DOHH2 (cell line): ENCODE results near the gene UGCG.

Experiments used
- H3F3A ChIP-seq: fragments of 200-600 bp; sonication (generic), shearing (Covaris generic); 2 replicates; pipeline ENCODE4 v1.6.0; 2016; ENCODE audit warnings: antibody characterized with exemption, mild to moderate bottlenecking; ENCODE audit not compliant: control insufficient read depth, insufficient read depth
- H3K27ac ChIP-seq: fragments of 200-600 bp; sonication (generic); 2 replicates; pipeline ENCODE4 v1.5.1; 2014; ENCODE audit warnings: low read depth, mild to moderate bottlenecking, low read length, moderate library complexity
- H3K27me3 ChIP-seq: fragments of 200-600 bp; sonication (generic); 2 replicates; pipeline ENCODE4 v1.6.1; 2014; ENCODE audit warnings: mild to moderate bottlenecking, low read length, mixed read lengths; ENCODE audit not compliant: control insufficient read depth
- H3K36me3 ChIP-seq: fragments of 200-600 bp; sonication (generic); 2 replicates; pipeline ENCODE4 v1.6.1; 2014; ENCODE audit warnings: mild to moderate bottlenecking, low read length, moderate library complexity, mixed read lengths; ENCODE audit not compliant: control insufficient read depth
- H3K4me1 ChIP-seq: fragments of 200-600 bp; sonication (generic); 2 replicates; pipeline ENCODE4 v1.6.1; 2014; ENCODE audit warnings: mild to moderate bottlenecking, low read length, mixed read lengths; ENCODE audit not compliant: control insufficient read depth
- H3K4me2 ChIP-seq: fragments of 200-600 bp; sonication (generic); 2 replicates; pipeline ENCODE4 v1.6.0; 2014; ENCODE audit warnings: mild to moderate bottlenecking, low read length, moderate library complexity
- H3K4me3 ChIP-seq: fragments of 200-600 bp; sonication (generic); 2 replicates; pipeline ENCODE4 v1.5.1; 2014; ENCODE audit warnings: mild to moderate bottlenecking, low read length, mixed read lengths
- H3K79me2 ChIP-seq: fragments of 200-600 bp; sonication (generic); 2 replicates; pipeline ENCODE4 v1.6.1; 2014; ENCODE audit warnings: mild to moderate bottlenecking, low read length, mixed read lengths; ENCODE audit not compliant: control insufficient read depth
- H3K9me2 ChIP-seq: fragments of 200-600 bp; sonication (generic); replicated peaks from 2 replicates; pipeline ENCODE4 v1.6.1; 2014; ENCODE audit warnings: mild to moderate bottlenecking, low read length, mixed read lengths; ENCODE audit not compliant: control insufficient read depth
- H3K9me3 ChIP-seq: fragments of 200-600 bp; sonication (generic); 2 replicates; pipeline ENCODE4 v1.6.1; 2014; ENCODE audit warnings: antibody characterized with exemption, low read length, mixed read lengths; ENCODE audit not compliant: control insufficient read depth, insufficient read depth
- H4K20me1 ChIP-seq: fragments of 200-600 bp; sonication (generic); 2 replicates; pipeline ENCODE4 v1.6.0; 2014; ENCODE audit warnings: low read depth, mild to moderate bottlenecking, antibody characterized with exemption, low read length, moderate library complexity; ENCODE audit not compliant: control insufficient read depth, insufficient read depth
- CTCF ChIP-seq: fragments of 200-600 bp; sonication (generic); IDR thresholded peaks from one replicate; pipeline ENCODE4 v1.5.1; 2014; ENCODE audit warnings: antibody characterized with exemption, mild to moderate bottlenecking, low read depth, low read length; ENCODE audit not compliant: poor library complexity, severe bottlenecking
- EZH2phosphoT487 ChIP-seq: fragments of 200-600 bp; sonication (generic); IDR thresholded peaks from 2 replicates; pipeline ENCODE4 v1.6.1; 2017; ENCODE audit warnings: borderline replicate concordance, mild to moderate bottlenecking, antibody characterized with exemption, low read length, moderate library complexity, mixed read lengths

The UGCG gene

GRCh38 chr9:111860443-111860842 is 36.2 kb upstream of the UGCG start:
- Histone ChIP-seq H3K27ac (no peak overlapping the region), H3K4me1 (no peaks in the 10 kb centered on the region)
- TF ChIP-seq CTCF (no peak), EZH2phosphoT487 (no peak)

GRCh38 chr9:111863636-111864035 is 33.0 kb upstream of the UGCG start:
- Histone ChIP-seq H3K9me2 (no peaks in the 10 kb centered on the region), H3K79me2 (no peaks in the 10 kb centered on the region), H3K4me1 (peaks cover 10% of the 10 kb centered on the region), H3K9me3 (no peaks in the 10 kb centered on the region), H3K4me3 (no peak overlapping the region), H3K4me2 (no peak overlapping the region), H3K27me3 (no peaks in the 10 kb centered on the region), H4K20me1 (no peaks in the 10 kb centered on the region), H3K27ac (no peak overlapping the region), H3K36me3 (no peaks in the 10 kb centered on the region), H3F3A (no peaks in the 10 kb centered on the region)
- no peak for TF ChIP-seq EZH2phosphoT487

More at GRCh38 chr9:111860443-111860842, 36.2 kb upstream of the UGCG start:
- no peaks in the 10 kb centered on the region for H3F3A ChIP-seq
- H3K9me3 ChIP-seq = no peaks in the 10 kb centered on the region
- H3K27me3 ChIP-seq = no peaks in the 10 kb centered on the region
- no peaks in the 10 kb centered on the region for H3K36me3 ChIP-seq
- no peaks in the 10 kb centered on the region for H3K9me2 ChIP-seq
- no peak overlapping the region for H3K4me3 ChIP-seq
- no peaks in the 10 kb centered on the region for H4K20me1 ChIP-seq
- H3K79me2 ChIP-seq = no peaks in the 10 kb centered on the region
- H3K4me2 ChIP-seq = no peak overlapping the region

GRCh38 chr9:111866976-111867375 is 29.6 kb upstream of the UGCG start:
- Histone ChIP-seq H4K20me1 (no peaks in the 10 kb centered on the region), H3K36me3 (no peaks in the 10 kb centered on the region), H3F3A (no peaks in the 10 kb centered on the region), H3K9me2 (no peaks in the 10 kb centered on the region), H3K9me3 (no peaks in the 10 kb centered on the region), H3K4me2 (no peak overlapping the region), H3K27me3 (no peaks in the 10 kb centered on the region), H3K27ac (no peak overlapping the region), H3K4me1 (peaks cover 10% of the 10 kb centered on the region), H3K79me2 (no peaks in the 10 kb centered on the region), H3K4me3 (no peak overlapping the region)
- TF ChIP-seq EZH2phosphoT487 (no peak), CTCF (no peak)

- no peaks in the 10 kb centered on the region for H3K79me2 ChIP-seq
- no peak overlapping the region for H3K4me3 ChIP-seq
- peaks cover 10% of the 10 kb centered on the region for H3K4me1 ChIP-seq
- no peaks in the 10 kb centered on the region for H3K9me2 ChIP-seq
- no peaks in the 10 kb centered on the region for H3K27me3 ChIP-seq
- H3K9me3 ChIP-seq = no peaks in the 10 kb centered on the region
- H3F3A ChIP-seq = no peaks in the 10 kb centered on the region
- no peaks in the 10 kb centered on the region for H3K36me3 ChIP-seq
- no peak overlapping the region for H3K4me2 ChIP-seq
- TF ChIP-seq CTCF = no peak
- no peak for TF ChIP-seq EZH2phosphoT487
- H4K20me1 ChIP-seq = no peaks in the 10 kb centered on the region
- H3K27ac ChIP-seq = no peak overlapping the region
These were observed 28.1 kb upstream of the UGCG start for GRCh38 chr9:111868475-111868874.
